NOMO-1 treated with dmso at 0.1 percent for 144 hours (cell line): ENCODE results near the gene ENAH.

ENCODE experiments used
- DNase-seq: peaks from one replicate; lab custom pipeline; 2025; ENCODE audit not compliant: unreplicated experiment; lab: John Stamatoyannopoulos, UW

The ENAH gene

GRCh38 chr1:225504776-225505175, 148.1 kb downstream of the ENAH start:
- no peak for DNase-seq

GRCh38 chr1:225500624-225501192, 152.2 kb downstream of the ENAH start:
- no peak for DNase-seq

GRCh38 chr1:225498549-225499136, 154.3 kb downstream of the ENAH start:
- DNase-seq = no peak

- DNase-seq = no peak
These were observed 158.0 kb downstream of the ENAH start for GRCh38 chr1:225494789-225495359.

- no peak for DNase-seq
These were observed 159.2 kb downstream of the ENAH start for GRCh38 chr1:225493591-225494246.

GRCh38 chr1:225488676-225489075, 164.2 kb downstream of the ENAH start:
- DNase-seq = no peak

- DNase-seq = no peak
These were observed 166.1 kb downstream of the ENAH start for GRCh38 chr1:225486856-225487255.

- no peak for DNase-seq
These were observed 166.9 kb downstream of the ENAH start for GRCh38 chr1:225485991-225486530.

- DNase-seq = no peak
These were observed 167.7 kb downstream of the ENAH start for GRCh38 chr1:225485226-225485625.

- DNase-seq = no peak
These were observed 168.2 kb downstream of the ENAH start for GRCh38 chr1:225484657-225485214.

GRCh38 chr1:225483818-225484656, 168.9 kb downstream of the ENAH start:
- DNase-seq = no peak

- DNase-seq = no peak
These were observed 170.4 kb downstream of the ENAH start for GRCh38 chr1:225482421-225482950.

- no peak for DNase-seq
These were observed 171.2 kb downstream of the ENAH start for GRCh38 chr1:225481738-225482137.

GRCh38 chr1:225480825-225481434, 172.0 kb downstream of the ENAH start:
- no peak for DNase-seq

GRCh38 chr1:225479996-225480720, 172.8 kb downstream of the ENAH start:
- no peak for DNase-seq

GRCh38 chr1:225479341-225479740, 173.6 kb downstream of the ENAH start:
- no peak for DNase-seq

- no peak for DNase-seq
These were observed 175.5 kb downstream of the ENAH start for GRCh38 chr1:225477296-225477911.

- no peak for DNase-seq
These were observed 176.4 kb downstream of the ENAH start for GRCh38 chr1:225476538-225476988.

GRCh38 chr1:225476100-225476511, 176.8 kb downstream of the ENAH start:
- no peak for DNase-seq
